Stimulated activated naive CD8-positive, alpha-beta T cell treated with anti-CD3 and anti-CD28 coated beads, Interleukin-15, Interleukin-2, amounts not matched to agents 100 ng/mL and 50 ng/mL, for 24 hours (primary cell): Measurements from ENCODE around the gene TSPYL1.
"Not testable (repeated sequence)": the region's sequence is repeated elsewhere in the genome, so short reads cannot be mapped to it uniquely, and the experiment has no call there.

Source experiments
- H3K27ac Mint-ChIP-seq: one replicate; pipeline ENCODE4 v1.8.0; 2021; ENCODE audit warnings: mild to moderate bottlenecking, mixed read lengths
- H3K27me3 Mint-ChIP-seq: one replicate; pipeline ENCODE4 v1.8.0; 2021; ENCODE audit warnings: mixed read lengths
- H3K36me3 Mint-ChIP-seq: one replicate; pipeline ENCODE4 v1.8.0; 2021; ENCODE audit warnings: low read depth, mixed read lengths
- H3K4me1 Mint-ChIP-seq: one replicate; pipeline ENCODE4 v1.8.0; 2021; ENCODE audit warnings: low read depth, mixed read lengths
- H3K4me3 Mint-ChIP-seq: one replicate; pipeline ENCODE4 v1.8.0; 2021; ENCODE audit warnings: mild to moderate bottlenecking, mixed read lengths
- H3K9me3 Mint-ChIP-seq: one replicate; pipeline ENCODE4 v1.8.0; 2021; ENCODE audit warnings: mixed read lengths

TSPYL1 gene

GRCh38 chr6:116309001-116309400 lies 29.3 kb upstream of the TSPYL1 start:
- Mint-ChIP-seq H3K36me3 (peaks cover 10% of the 10 kb centered on the region), H3K27me3 (no peaks in the 10 kb centered on the region), H3K9me3 (no peaks in the 10 kb centered on the region), H3K27ac (no peak overlapping the region), H3K4me3 (no peak overlapping the region), H3K4me1 (peaks cover 5% of the 10 kb centered on the region)

- Mint-ChIP-seq H3K4me1 (peaks cover 5% of the 10 kb centered on the region), H3K27ac (no peak overlapping the region), H3K27me3 (no peaks in the 10 kb centered on the region), H3K36me3 (peaks cover 10% of the 10 kb centered on the region), H3K4me3 (no peak overlapping the region), H3K9me3 (no peaks in the 10 kb centered on the region)
Measured at GRCh38 chr6:116307633-116308032, 27.9 kb upstream of the TSPYL1 start.

- peaks cover 10% of the 10 kb centered on the region for H3K36me3 Mint-ChIP-seq
- H3K27me3 Mint-ChIP-seq = no peaks in the 10 kb centered on the region
- no peak overlapping the region for H3K4me3 Mint-ChIP-seq
- peaks cover 2% of the 10 kb centered on the region for H3K9me3 Mint-ChIP-seq
- H3K27ac Mint-ChIP-seq = no peak overlapping the region
- peaks cover 5% of the 10 kb centered on the region for H3K4me1 Mint-ChIP-seq
Measured at GRCh38 chr6:116307001-116307400, 27.3 kb upstream of the TSPYL1 start.

DNA sequence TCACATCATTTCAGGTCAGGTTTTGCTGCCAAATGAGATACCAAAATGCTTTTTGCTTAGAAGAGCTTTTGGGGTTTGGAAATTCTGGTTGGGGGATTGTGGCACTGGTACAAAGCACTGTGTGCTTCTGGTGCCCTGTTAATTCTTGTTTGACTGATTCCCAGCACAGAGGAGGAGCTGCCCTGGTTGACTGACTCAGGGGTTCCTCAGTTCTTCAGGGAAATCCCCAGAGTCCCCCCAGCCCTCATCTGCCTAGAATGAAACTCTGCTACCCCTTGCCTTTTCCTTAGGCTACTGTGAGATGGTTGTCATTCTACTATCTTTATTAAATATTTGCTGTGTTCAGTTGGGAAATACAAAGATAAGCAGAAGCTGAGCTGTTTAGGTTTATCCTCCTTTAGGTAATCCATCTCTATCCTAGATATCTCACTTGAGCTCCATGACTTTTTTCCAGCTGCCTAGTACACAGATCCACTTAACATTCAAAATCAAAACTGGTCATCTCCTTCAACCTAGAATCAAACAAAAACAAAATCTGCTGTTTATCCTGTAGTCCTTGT lies 24.9 kb upstream of the TSPYL1 start:
- Mint-ChIP-seq H3K27me3 (no peaks in the 10 kb centered on the region), H3K36me3 (no peaks in the 10 kb centered on the region), H3K4me1 (peaks cover 5% of the 10 kb centered on the region), H3K9me3 (peaks cover 7% of the 10 kb centered on the region), H3K27ac (no peak overlapping the region), H3K4me3 (no peak overlapping the region)

- no peak overlapping the region for H3K4me3 Mint-ChIP-seq
- no peaks in the 10 kb centered on the region for H3K36me3 Mint-ChIP-seq
- peaks cover 11% of the 10 kb centered on the region for H3K9me3 Mint-ChIP-seq
Measured at GRCh38 chr6:116301104-116301503, 21.4 kb upstream of the TSPYL1 start.

DNA sequence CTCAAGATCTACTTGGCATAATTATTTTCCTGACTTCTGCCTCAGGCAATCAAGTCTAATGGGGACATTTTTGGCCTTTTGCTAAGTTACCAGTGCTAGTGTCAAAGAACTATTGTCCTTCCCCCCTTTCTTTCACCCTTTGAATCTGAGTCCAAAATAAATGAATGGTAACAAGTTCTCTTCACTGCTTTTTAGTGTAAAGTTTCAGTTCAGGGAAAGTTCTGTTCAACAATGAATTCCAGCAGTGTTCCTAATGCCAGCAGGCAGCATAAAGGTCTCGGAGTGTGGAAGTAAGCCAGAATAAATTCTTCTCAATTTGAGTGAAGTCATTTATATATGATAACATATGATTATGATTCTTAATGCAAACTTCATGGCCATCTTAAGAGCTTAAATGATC lies 20.8 kb upstream of the TSPYL1 start:
- Mint-ChIP-seq H3K9me3 (peaks cover 11% of the 10 kb centered on the region), H3K27me3 (no peaks in the 10 kb centered on the region), H3K4me3 (no peak overlapping the region), H3K4me1 (peaks cover 5% of the 10 kb centered on the region), H3K36me3 (no peaks in the 10 kb centered on the region), H3K27ac (no peak overlapping the region)

More at GRCh38 chr6:116301104-116301503, 21.4 kb upstream of the TSPYL1 start:
- Mint-ChIP-seq H3K27ac (no peak overlapping the region), H3K4me1 (peaks cover 5% of the 10 kb centered on the region), H3K27me3 (no peaks in the 10 kb centered on the region)

GRCh38 chr6:116298973-116299372 lies 19.2 kb upstream of the TSPYL1 start:
- no peaks in the 10 kb centered on the region for H3K4me1 Mint-ChIP-seq
- H3K27ac Mint-ChIP-seq = no peak overlapping the region
- H3K9me3 Mint-ChIP-seq = peaks cover 11% of the 10 kb centered on the region
- H3K27me3 Mint-ChIP-seq = no peaks in the 10 kb centered on the region
- no peaks in the 10 kb centered on the region for H3K36me3 Mint-ChIP-seq
- no peak overlapping the region for H3K4me3 Mint-ChIP-seq

- Mint-ChIP-seq H3K36me3 (no peaks in the 10 kb centered on the region), H3K27ac (no peak overlapping the region), H3K9me3 (peaks cover 11% of the 10 kb centered on the region), H3K27me3 (no peaks in the 10 kb centered on the region), H3K4me3 (no peak overlapping the region), H3K4me1 (no peaks in the 10 kb centered on the region)
Measured at GRCh38 chr6:116298273-116298672, 18.5 kb upstream of the TSPYL1 start.

DNA sequence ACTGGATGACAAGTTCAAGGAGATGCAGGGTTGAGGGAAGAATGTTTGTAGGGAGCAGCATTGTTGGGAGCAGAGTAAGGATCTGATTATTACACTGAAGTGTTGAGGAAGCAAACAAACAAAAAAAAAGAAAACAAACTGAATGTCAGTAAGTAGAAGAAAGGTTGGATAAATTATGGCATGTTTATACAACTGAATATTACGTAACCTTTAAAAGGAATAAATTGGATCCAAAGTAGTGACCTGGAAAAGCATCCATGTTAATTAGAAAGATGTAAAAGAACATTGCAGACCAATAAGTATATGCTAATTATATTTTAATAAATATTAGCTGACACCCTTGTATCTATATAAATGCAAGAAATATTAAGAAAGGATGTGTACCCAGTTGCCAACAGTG lies 12.8 kb upstream of the TSPYL1 start:
- Mint-ChIP-seq H3K36me3 (no peaks in the 10 kb centered on the region), H3K27me3 (no peaks in the 10 kb centered on the region), H3K27ac (no peak overlapping the region), H3K4me1 (no peaks in the 10 kb centered on the region), H3K4me3 (no peak overlapping the region), H3K9me3 (no peaks in the 10 kb centered on the region)

GRCh38 chr6:116291701-116292396 lies 12.1 kb upstream of the TSPYL1 start:
- Mint-ChIP-seq H3K36me3 (no peaks in the 10 kb centered on the region), H3K4me3 (no peak overlapping the region), H3K27me3 (no peaks in the 10 kb centered on the region), H3K9me3 (no peaks in the 10 kb centered on the region), H3K4me1 (no peaks in the 10 kb centered on the region), H3K27ac (no peak overlapping the region)

- no peak overlapping the region for H3K27ac Mint-ChIP-seq
- H3K27me3 Mint-ChIP-seq = no peaks in the 10 kb centered on the region
- H3K4me3 Mint-ChIP-seq = no peak overlapping the region
- no peaks in the 10 kb centered on the region for H3K4me1 Mint-ChIP-seq
- H3K9me3 Mint-ChIP-seq = no peaks in the 10 kb centered on the region
- H3K36me3 Mint-ChIP-seq = no peaks in the 10 kb centered on the region
Measured at GRCh38 chr6:116290799-116291198, 11.1 kb upstream of the TSPYL1 start.

DNA sequence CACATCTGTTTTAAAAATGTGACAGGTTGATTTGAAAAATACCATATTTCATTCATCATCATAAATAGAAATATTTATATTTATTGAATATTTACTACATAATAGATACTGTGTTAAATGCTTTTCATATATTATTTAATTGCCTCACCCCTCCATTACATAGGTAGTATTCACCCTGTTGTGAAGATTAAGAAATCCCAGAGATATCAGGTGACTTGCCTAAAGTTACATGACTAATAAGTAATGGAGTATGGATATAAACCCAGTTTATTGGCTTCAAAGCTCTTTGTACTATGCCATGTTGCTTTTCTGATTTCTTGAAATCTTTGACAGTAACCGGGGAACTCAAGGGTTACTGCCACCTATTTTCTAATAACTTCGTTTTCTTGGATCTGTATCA lies 10.1 kb upstream of the TSPYL1 start:
- H3K27me3 Mint-ChIP-seq = no peaks in the 10 kb centered on the region
- no peaks in the 10 kb centered on the region for H3K9me3 Mint-ChIP-seq
- no peaks in the 10 kb centered on the region for H3K4me1 Mint-ChIP-seq
- H3K4me3 Mint-ChIP-seq = no peak overlapping the region
- H3K27ac Mint-ChIP-seq = no peak overlapping the region
- no peaks in the 10 kb centered on the region for H3K36me3 Mint-ChIP-seq

GRCh38 chr6:116287689-116288282 lies 8.1 kb upstream of the TSPYL1 start:
- H3K9me3 Mint-ChIP-seq = no peaks in the 10 kb centered on the region
- no peaks in the 10 kb centered on the region for H3K36me3 Mint-ChIP-seq
- no peaks in the 10 kb centered on the region for H3K27me3 Mint-ChIP-seq
- H3K27ac Mint-ChIP-seq = no peak overlapping the region
- H3K4me1 Mint-ChIP-seq = no peaks in the 10 kb centered on the region
- H3K4me3 Mint-ChIP-seq = no peak overlapping the region

DNA sequence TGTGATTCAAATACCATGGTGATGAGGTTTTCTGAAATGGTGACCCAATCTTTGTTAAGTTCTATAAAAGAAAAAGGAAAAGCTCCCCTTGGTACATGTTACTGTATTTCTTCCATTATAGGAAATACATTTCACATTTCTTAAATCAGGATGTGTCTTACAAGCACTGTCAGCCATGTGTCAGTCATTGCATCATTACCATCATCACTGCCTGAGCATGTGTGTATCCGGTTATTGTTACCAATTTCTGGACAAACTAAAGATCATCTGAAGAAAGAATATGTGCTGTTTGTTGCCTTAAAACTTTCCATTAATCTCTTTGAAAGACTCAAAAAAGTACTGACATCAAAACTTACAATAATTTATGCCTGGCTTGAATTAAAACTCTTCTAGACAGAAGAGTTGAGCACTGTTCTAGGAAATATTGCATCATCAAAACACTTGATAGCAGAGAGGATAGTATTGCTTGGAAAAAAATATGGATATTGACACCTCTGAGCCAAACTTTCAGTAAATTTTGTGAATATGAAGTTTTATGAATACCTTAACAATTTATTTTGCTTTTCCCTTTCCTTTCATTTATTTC lies 7.1 kb upstream of the TSPYL1 start:
- H3K9me3 Mint-ChIP-seq = no peaks in the 10 kb centered on the region
- no peaks in the 10 kb centered on the region for H3K36me3 Mint-ChIP-seq
- no peak overlapping the region for H3K27ac Mint-ChIP-seq
- no peaks in the 10 kb centered on the region for H3K27me3 Mint-ChIP-seq
- H3K4me3 Mint-ChIP-seq = no peak overlapping the region
- no peaks in the 10 kb centered on the region for H3K4me1 Mint-ChIP-seq

DNA sequence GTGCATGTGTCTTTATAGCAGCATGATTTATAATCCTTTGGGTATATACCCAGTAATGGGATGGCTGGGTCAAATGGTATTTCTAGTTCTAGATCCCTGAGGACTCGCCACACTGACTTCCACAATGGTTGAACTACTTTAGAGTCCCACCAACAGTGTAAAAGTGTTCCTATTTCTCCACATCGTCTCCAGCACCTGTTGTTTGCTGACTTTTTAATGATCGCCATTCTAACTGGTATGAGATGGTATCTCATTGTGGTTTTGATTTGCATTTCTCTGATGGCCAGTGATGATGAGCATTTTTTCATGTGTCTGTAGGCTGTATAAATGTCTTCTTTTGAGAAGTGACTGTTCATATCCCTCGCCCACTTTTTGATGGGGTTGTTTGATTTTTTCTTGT lies 5.3 kb upstream of the TSPYL1 start:
- not testable (repeated sequence) for H3K27me3 Mint-ChIP-seq, H3K36me3 Mint-ChIP-seq, H3K4me3 Mint-ChIP-seq, H3K9me3 Mint-ChIP-seq, H3K27ac Mint-ChIP-seq
- peaks cover 12% of the 10 kb centered on the region for H3K4me1 Mint-ChIP-seq
